ENCODE data around the gene NME5. TPM values are rescaled to one million over a fixed set of nuclear protein-coding genes. Genes with fewer than 3 reads are reported as not detected.
"Not testable (repeated sequence)": the region's sequence is repeated elsewhere in the genome, so short reads cannot be mapped to it uniquely, and the experiment has no call there.

Gene NME5
- total RNA-seq, 1 donor from 2014 or later: 1.8 TPM

- DNase-seq (ENCODE audit: low read depth in 2 of 2): no peak
Measured at GRCh38 chr5:138078006-138078643, 61.1 kb downstream of the NME5 start.

GRCh38 chr5:138077064-138077696 is 62.0 kb downstream of the NME5 start:
- peak; percentile 54 to 74 for DNase-seq (ENCODE audit: low read depth in 2 of 2)

GRCh38 chr5:138070026-138070425 is 69.2 kb downstream of the NME5 start:
- not testable (repeated sequence) for DNase-seq (ENCODE audit: low read depth in 2 of 2)

GRCh38 chr5:138068742-138069600 is 70.3 kb downstream of the NME5 start:
- peak; percentile 38 to 81 for DNase-seq (ENCODE audit: low read depth in 2 of 2)

- no peak for DNase-seq (ENCODE audit: low read depth in 2 of 2)
Measured at GRCh38 chr5:138067945-138068344, 71.3 kb downstream of the NME5 start.

Other genes with a start within 250 kb of the NME5 start
- gene PKD2L2, start 250.0 kb downstream of the NME5 start, total RNA-seq: not detected in 2 replicates
- 11.6 and 19.0 TPM in 2 replicates for gene FAM13B, start 106.3 kb downstream of the NME5 start, total RNA-seq
- not detected in 2 replicates for gene WNT8A, start 55.4 kb downstream of the NME5 start, total RNA-seq
- gene BRD8, start 39.2 kb upstream of the NME5 start, total RNA-seq: 20.2 and 22.9 TPM in 2 replicates
- 22.4 and 52.5 TPM in 2 replicates for gene KIF20A, start 39.7 kb upstream of the NME5 start, total RNA-seq
- 28.5 and 29.7 TPM in 2 replicates for gene CDC23, start 73.9 kb upstream of the NME5 start, total RNA-seq
- not detected in 2 replicates for gene GFRA3, start 135.2 kb upstream of the NME5 start, total RNA-seq
- 2.5 and 6.7 TPM in 2 replicates for gene CDC25C, start 192.4 kb upstream of the NME5 start, total RNA-seq
- gene FAM53C, start 198.8 kb upstream of the NME5 start, total RNA-seq: 24.3 and 28.8 TPM in 2 replicates
- gene KDM3B, start 213.3 kb upstream of the NME5 start, total RNA-seq: 43.1 and 51.7 TPM in 2 replicates